SIG-M5 treated with dmso at 0.1 percent for 504 hours (cell line): ENCODE results near the gene CSTF2.

Experiments used
- DNase-seq: peaks from one replicate; lab custom pipeline; 2025; ENCODE audit not compliant: unreplicated experiment; lab: John Stamatoyannopoulos, UW

CSTF2 gene

DNA sequence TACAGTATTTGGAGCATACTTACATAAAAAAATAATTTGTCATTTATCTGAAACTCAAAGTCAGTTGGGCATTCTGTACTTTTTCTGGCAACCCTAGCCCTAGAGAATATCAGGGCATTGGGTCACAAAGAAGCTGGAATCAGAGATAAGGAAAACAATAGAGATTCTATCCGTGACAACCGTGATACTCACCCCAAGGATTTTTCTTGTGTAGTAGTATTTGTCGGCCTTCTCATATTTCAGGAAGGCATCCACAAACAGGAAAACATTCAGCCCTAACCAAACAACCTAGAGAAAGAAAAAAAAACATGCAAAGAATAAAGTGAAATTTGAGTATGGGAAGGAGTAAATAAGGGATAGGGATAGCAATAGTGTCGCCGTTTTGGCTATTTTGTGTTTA, 50.3 kb downstream of the CSTF2 start:
- DNase-seq: no peak

DNA sequence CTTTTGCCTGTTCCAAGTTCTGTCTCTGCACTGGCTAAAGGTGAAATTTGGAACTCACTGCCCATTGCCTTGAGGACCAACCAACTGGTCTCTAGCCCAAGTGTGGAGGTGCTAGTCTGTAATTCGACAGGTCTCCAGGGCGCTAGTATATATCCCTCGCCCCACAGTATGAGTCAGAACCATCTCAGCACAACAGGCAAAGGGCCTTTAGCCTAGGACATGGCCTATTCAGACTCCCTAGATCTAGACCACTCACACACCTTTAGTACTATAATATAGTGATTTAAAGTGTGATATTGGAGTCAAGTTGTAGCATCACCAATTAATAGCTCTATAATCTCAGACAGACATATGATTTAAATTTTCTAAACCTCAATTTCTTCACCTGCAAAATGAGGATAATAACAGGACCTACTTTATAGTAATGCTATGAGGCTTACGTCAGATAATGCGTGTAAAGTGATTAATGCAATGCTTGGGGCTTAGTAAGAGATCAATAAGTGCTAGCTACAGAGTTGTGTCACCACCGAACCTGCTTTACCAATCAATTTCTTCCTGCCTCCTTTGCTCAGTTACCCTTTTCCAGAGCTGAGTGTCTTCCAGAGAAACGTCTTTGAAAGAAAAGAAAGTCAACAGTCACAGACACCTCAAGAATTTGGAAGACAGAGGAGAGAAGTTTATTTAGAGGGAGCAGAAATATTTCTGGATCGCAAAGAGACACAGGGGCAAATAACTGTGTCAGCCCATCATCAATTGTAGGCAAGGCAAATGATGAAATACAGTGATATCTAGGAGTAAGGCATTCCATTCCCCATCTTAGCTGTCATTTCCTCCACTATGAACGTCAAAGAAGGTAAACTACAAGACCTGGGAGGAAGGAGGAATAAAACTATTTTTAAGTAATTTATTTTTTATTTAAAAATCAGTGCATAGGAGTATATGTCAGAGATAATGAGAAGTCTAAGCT, 51.7 kb downstream of the CSTF2 start:
- no peak for DNase-seq

DNA sequence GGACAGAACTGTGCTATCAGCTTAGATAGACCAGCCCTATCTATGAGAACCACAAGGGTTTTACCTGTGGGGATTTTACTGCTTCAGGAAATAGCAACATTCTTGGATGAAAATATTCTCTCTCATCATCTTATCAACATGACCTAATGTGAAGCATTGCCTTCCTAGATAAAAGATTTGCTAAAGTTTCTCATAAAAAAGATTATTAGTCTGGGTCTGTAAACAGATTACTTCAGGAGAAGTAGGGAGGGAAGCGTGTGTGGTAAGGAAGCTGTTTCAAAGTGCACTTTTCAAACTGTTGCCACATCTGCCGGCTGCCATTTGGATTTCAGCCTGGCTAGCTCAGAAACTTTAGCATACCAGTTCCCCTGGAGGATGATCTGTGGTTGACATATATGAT, 54.1 kb downstream of the CSTF2 start, which contains the start of gene NOX1:
Gene NOX1, minus strand, starts transcription at position 35 of the 400 bp plus-strand sequence. CDS start 220 bp downstream, outside the sequence.
- no peak for DNase-seq

DNA sequence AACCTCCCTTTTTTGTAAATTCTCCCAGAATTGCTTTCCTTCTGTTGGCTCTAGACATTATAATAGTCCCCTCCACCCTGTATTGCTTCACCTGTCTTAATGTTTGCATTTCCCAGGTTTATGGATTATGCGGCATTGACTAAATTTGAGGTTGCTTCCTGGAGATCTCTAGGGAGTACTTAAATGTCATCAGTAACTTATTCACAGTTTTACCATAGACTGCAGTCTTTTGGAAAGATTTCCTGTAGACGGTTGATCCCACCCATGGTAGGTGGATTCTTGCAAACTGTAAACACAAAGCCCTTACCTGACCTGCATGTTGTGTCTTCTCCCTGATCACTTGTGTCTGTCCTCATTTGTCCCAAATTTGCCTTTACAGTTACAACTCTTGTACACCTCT, 60.2 kb downstream of the CSTF2 start:
- DNase-seq: no peak

DNA sequence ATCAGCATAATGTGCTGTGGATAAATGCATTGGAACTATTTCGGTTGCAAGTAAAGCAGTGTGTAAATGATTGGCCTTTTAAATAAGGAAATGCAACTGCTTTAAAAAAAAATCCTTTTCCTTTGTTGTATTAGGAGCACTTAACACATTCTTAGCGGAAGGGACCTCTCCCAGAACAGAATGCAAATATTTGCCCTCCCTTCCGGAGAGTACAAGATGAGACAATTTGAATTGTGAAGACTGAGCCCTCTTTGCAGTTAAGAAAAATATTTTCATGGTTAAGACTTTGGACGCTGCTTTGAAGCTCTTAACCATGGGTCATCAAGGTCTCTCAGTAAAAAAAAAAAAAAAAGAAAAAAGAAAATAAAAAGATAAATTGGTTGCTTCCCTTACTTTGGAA, 63.5 kb downstream of the CSTF2 start:
- DNase-seq: no peak
